Activated T-cell treated with anti-CD3 and anti-CD28 coated beads, Interleukin-2, amount 50 U/mL, for 72 hours (primary cell): ENCODE results near the gene PLA2G12A. TPM values are rescaled to one million over a fixed set of nuclear protein-coding genes. Genes with fewer than 3 reads are reported as not detected.
A peak's percentile ranks its signal among the peaks of the same experiment; 100 is the strongest.
"Not testable (repeated sequence)": the region's sequence is repeated elsewhere in the genome, so short reads cannot be mapped to it uniquely, and the experiment has no call there.

Source experiments
- ATAC-seq, 2 donors: fragments of 150-1000 bp; cut with Tn5 transposase; replicated peaks in 1 of 2; 2 replicates each; pipeline ENCODE4 v1.10.0; 2021; ENCODE audit warnings: moderate library complexity in 2 of 2, mild to moderate bottlenecking in 1 of 2
- DNase-seq, 2 donors: peaks; one replicate each; pipeline ENCODE4 v3.0.0; 2021 to 2022; ENCODE audit warnings: mixed read lengths in 1 of 2
- H3K27ac Mint-ChIP-seq: one replicate; pipeline ENCODE4 v1.8.0; 2022; ENCODE audit warnings: mild to moderate bottlenecking, moderate library complexity, mixed read lengths
- H3K27me3 Mint-ChIP-seq: one replicate; pipeline ENCODE4 v1.8.0; 2022; ENCODE audit warnings: low read depth, mixed read lengths
- H3K36me3 Mint-ChIP-seq, 2 donors: one replicate each; pipeline ENCODE4 v1.8.0; 2022; ENCODE audit warnings: mixed read lengths in 2 of 2, mild to moderate bottlenecking in 1 of 2; ENCODE audit not compliant: insufficient read depth in 2 of 2
- H3K4me1 Mint-ChIP-seq: one replicate; pipeline ENCODE4 v1.8.0; 2022; ENCODE audit warnings: low read depth, mixed read lengths
- H3K4me3 Mint-ChIP-seq, 2 donors: one replicate each; pipeline ENCODE4 v1.8.0; 2022; ENCODE audit warnings: mild to moderate bottlenecking in 2 of 2, mixed read lengths in 2 of 2, moderate library complexity in 2 of 2
- H3K9me3 Mint-ChIP-seq, 2 donors: one replicate each; pipeline ENCODE4 v1.8.0; 2022; ENCODE audit warnings: mixed read lengths in 2 of 2
- total RNA-seq, 2 donors: library from RNA; stranded (reverse); gene quantifications; one replicate each; pipeline ENCODE4 v1.2.3, GENCODE V29; 2022

Gene PLA2G12A
- total RNA-seq, 2 donors from 2014 or later: 14.7 to 19.5 TPM

DNA sequence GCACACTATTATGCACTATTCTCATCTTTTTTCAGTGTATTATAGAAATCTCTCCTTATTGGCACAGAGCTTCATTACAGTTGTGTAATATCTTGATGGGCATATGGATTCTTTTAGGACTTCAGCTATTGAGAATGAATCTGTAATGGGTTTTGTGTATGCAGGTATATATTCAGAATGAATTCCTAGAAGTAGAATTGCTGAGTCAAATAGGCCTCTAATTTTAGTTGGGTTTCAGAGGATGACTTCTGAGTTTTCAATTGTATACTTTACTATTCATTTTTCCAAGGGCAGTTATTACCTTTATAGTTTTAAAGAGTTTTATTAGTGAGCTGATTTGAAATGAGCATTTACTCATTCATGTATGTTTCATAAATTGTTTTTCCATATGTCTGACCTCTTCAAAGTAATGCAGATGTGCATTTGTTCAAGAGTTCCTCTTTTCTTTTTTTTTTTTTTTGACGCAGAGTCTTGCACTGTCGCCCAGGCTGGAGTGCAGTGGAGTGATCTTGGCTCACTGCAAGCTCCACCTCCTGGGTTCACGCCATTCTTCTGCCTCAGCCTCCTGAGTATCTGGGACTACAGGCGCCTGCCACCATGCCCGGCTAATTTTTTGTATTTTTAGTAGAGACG is 46.1 kb downstream of the PLA2G12A start:
- H3K36me3 Mint-ChIP-seq: peaks cover 0 to 20% of the 10 kb centered on the region in 2 donors
- no peak overlapping the region for H3K4me3 Mint-ChIP-seq
- ATAC-seq (peak in 1 of 2 donors; percentile 30), DNase-seq (no peak)
- H3K27me3 Mint-ChIP-seq: no peaks in the 10 kb centered on the region
- no peaks in the 10 kb centered on the region for H3K9me3 Mint-ChIP-seq
- peak overlapping the region; percentile 22 for H3K27ac Mint-ChIP-seq
- peaks cover 26% of the 10 kb centered on the region for H3K4me1 Mint-ChIP-seq

DNA sequence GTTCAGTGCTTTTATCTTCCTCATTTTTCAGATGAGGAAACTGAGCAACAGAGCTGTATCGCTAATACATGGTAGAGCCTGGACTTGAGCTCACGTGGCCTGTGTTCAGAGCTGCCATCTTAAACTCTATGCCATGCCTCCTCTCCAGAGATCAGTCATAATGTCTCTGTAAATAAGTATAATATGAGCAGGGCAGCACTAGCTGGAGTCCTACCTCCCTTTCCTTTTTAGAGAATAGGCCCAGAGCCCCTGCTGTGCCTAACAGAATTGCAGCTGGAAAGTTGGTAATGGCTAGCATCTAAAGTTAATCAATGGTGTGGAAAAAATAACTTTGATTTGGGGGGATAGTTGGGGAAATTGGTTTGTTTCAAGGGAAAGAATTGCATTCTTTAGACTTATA is 47.0 kb downstream of the PLA2G12A start:
- DNase-seq (no peak), ATAC-seq (no peak)
- Mint-ChIP-seq H3K4me1 (peaks cover 26% of the 10 kb centered on the region), H3K36me3 (peaks cover 0 to 18% of the 10 kb centered on the region in 2 donors), H3K27me3 (no peaks in the 10 kb centered on the region), H3K27ac (peak overlapping the region; percentile 48), H3K4me3 (no peak overlapping the region), H3K9me3 (no peaks in the 10 kb centered on the region)

GRCh38 chr4:109678925-109679324 is 50.9 kb downstream of the PLA2G12A start:
- not testable (repeated sequence) for H3K36me3 Mint-ChIP-seq, H3K9me3 Mint-ChIP-seq, H3K27me3 Mint-ChIP-seq, H3K4me3 Mint-ChIP-seq, DNase-seq, H3K27ac Mint-ChIP-seq, ATAC-seq
- H3K4me1 Mint-ChIP-seq: peaks cover 23% of the 10 kb centered on the region

GRCh38 chr4:109678472-109678871 is 51.4 kb downstream of the PLA2G12A start:
- not testable (repeated sequence) for H3K4me3 Mint-ChIP-seq, H3K27ac Mint-ChIP-seq, DNase-seq, H3K9me3 Mint-ChIP-seq, ATAC-seq, H3K27me3 Mint-ChIP-seq, H3K36me3 Mint-ChIP-seq
- H3K4me1 Mint-ChIP-seq: peaks cover 18% of the 10 kb centered on the region

DNA sequence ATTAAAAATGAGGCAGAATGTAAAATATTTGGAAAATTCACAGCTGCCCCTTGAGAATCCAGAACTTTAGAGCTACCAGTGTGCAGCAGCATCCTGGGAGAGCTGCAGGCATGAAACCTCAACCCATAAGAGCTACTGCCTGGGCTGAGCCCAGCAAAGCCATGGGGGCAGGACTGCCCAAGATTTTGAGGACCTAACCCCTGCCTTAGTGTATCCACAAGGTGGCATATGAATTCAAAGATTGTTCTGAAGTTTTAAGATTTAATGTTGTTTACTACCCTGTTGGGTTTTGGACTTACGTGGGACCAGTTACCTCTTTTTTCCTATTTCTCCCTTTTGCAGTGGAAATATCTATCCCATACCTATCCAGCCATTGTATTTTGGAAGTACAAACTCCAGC is 53.0 kb downstream of the PLA2G12A start:
- no peak overlapping the region for H3K4me3 Mint-ChIP-seq
- ATAC-seq: no peak
- H3K27me3 Mint-ChIP-seq: no peaks in the 10 kb centered on the region
- DNase-seq: no peak
- H3K4me1 Mint-ChIP-seq: peaks cover 5% of the 10 kb centered on the region
- no peaks in the 10 kb centered on the region for H3K9me3 Mint-ChIP-seq
- peaks cover 0 to 13% of the 10 kb centered on the region in 2 donors for H3K36me3 Mint-ChIP-seq
- H3K27ac Mint-ChIP-seq: no peak overlapping the region

DNA sequence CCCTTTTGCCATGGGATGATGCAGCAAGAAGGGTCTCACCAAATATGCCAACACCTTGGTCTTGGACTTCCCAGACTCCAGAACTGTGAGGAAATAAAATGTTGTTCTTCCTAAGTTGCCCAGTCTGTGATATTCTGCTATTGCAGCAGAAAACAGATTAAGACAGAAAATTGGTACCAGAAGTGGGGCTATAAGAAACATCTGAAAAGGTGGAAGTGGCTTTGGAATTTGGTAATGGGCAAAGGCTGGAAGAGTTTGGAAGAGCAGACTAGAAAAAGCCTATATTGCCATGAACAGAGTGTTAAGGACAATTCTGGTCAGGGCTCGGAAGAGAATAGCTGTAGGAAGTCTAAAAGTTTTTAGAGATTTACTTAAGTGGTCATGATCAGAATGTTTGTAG is 54.0 kb downstream of the PLA2G12A start:
- no peak for DNase-seq
- no peaks in the 10 kb centered on the region for H3K27me3 Mint-ChIP-seq
- H3K4me3 Mint-ChIP-seq: no peak overlapping the region
- ATAC-seq: no peak
- peaks cover 5 to 6% of the 10 kb centered on the region in 2 donors for H3K9me3 Mint-ChIP-seq
- no peak overlapping the region for H3K27ac Mint-ChIP-seq
- peaks cover 15% of the 10 kb centered on the region for H3K4me1 Mint-ChIP-seq
- peaks cover 8 to 24% of the 10 kb centered on the region in 2 donors for H3K36me3 Mint-ChIP-seq

DNA sequence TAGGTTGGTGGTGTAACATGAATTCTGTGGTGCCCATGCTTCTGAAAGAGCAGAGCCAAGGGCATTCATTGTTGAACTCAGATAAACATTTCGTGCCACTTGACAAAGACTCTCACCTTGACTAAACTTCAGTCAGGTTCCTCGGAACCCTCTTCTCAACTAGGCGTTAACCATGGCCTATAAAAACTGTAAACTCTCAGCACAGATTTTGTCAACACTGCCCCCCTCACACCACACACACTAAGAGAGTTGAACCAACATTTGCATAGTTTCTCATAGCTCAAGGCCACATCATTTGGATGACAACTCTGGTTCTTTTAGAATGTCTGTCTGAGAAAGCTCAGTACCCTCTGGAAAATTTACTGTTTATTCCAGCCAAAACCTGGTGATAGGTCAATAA is 54.7 kb downstream of the PLA2G12A start:
- no peak overlapping the region for H3K27ac Mint-ChIP-seq
- peaks cover 5 to 6% of the 10 kb centered on the region in 2 donors for H3K9me3 Mint-ChIP-seq
- DNase-seq (no peak), ATAC-seq (peak in 1 of 2 donors; percentile 80)
- peaks cover 8 to 26% of the 10 kb centered on the region in 2 donors for H3K36me3 Mint-ChIP-seq
- no peaks in the 10 kb centered on the region for H3K27me3 Mint-ChIP-seq
- peaks cover 16% of the 10 kb centered on the region for H3K4me1 Mint-ChIP-seq
- no peak overlapping the region for H3K4me3 Mint-ChIP-seq

- no peak overlapping the region for H3K27ac Mint-ChIP-seq
- H3K9me3 Mint-ChIP-seq: peaks cover 5 to 6% of the 10 kb centered on the region in 2 donors
- no peak for DNase-seq
- H3K36me3 Mint-ChIP-seq: peaks cover 9 to 27% of the 10 kb centered on the region in 2 donors
- H3K27me3 Mint-ChIP-seq: no peaks in the 10 kb centered on the region
- peaks cover 34% of the 10 kb centered on the region for H3K4me1 Mint-ChIP-seq
- H3K4me3 Mint-ChIP-seq: no peak overlapping the region
- no peak for ATAC-seq
Observed at GRCh38 chr4:109673303-109673702, 56.6 kb downstream of the PLA2G12A start.

DNA sequence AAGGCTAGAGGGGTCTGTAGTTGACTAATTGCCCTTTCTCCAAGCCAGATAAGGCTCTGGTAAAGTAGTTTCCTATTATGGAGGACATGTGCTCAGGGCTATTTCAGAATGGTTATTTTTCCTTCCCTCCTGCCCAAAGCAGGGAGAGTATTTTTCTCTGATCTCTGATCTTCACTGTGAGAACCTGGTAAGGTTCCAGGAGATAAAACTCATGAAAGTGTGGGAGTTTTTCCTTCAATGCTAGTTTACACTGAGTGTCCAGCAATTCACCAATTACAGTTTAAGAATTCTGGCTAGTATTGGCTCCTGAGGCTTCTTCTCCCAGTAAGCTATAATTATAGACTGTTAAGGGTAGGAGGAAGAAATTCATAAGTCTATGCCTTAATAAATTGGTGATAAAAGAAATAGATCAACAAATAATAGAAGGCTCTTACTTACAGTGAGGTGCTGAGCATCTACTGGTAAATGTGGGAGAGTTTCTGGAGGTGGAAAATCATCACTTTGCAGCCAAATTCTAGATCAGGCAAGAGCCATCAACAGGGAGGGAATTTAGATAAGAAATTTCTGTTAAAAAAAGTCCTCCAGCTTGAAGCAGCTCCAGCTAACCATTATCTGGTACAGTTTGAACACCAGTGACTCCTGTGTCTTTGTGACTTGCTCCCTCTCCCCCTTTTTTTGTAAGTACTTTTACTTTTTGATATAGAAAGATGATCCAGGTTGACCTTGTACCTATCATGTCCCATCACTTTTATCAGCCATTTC is 57.5 kb downstream of the PLA2G12A start:
- ATAC-seq (no peak), DNase-seq (no peak)
- Mint-ChIP-seq H3K27me3 (no peaks in the 10 kb centered on the region), H3K4me3 (no peak overlapping the region), H3K27ac (no peak overlapping the region), H3K4me1 (peaks cover 41% of the 10 kb centered on the region), H3K36me3 (peaks cover 9 to 27% of the 10 kb centered on the region in 2 donors), H3K9me3 (peaks cover 5 to 6% of the 10 kb centered on the region in 2 donors)

DNA sequence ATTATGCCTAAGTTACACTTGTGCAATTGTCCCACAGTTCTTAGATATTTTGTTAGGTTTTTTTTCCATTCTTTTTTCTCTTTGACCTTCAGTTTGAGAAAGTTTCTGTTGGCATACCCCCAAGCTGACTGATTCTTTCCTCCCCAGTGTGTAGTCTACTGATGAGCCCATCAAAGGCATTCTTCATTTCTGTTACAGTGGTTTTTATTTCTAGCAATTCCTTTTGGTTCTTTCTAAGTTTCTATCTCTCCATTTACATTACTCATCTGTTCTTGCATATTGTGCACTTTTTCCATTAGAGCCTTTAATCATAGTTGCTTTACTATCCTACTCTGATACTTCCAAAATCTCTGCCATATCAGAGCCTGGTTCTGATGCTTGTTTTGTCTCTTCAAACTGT is 58.5 kb downstream of the PLA2G12A start:
- DNase-seq (no peak), ATAC-seq (peak in 1 of 2 donors; percentile 25)
- Mint-ChIP-seq H3K36me3 (peaks cover 9 to 25% of the 10 kb centered on the region in 2 donors), H3K4me1 (peaks cover 51% of the 10 kb centered on the region), H3K27ac (peak overlapping the region; percentile 5), H3K4me3 (no peak overlapping the region), H3K9me3 (peaks cover 5 to 6% of the 10 kb centered on the region in 2 donors), H3K27me3 (no peaks in the 10 kb centered on the region)

GRCh38 chr4:109665783-109666485 is 63.9 kb downstream of the PLA2G12A start:
- Mint-ChIP-seq H3K4me3 (no peak overlapping the region), H3K27ac (no peak overlapping the region), H3K9me3 (no peaks in the 10 kb centered on the region), H3K4me1 (peaks cover 44% of the 10 kb centered on the region), H3K27me3 (no peaks in the 10 kb centered on the region), H3K36me3 (peaks cover 2 to 14% of the 10 kb centered on the region in 2 donors)
- ATAC-seq (no peak), DNase-seq (no peak)

DNA sequence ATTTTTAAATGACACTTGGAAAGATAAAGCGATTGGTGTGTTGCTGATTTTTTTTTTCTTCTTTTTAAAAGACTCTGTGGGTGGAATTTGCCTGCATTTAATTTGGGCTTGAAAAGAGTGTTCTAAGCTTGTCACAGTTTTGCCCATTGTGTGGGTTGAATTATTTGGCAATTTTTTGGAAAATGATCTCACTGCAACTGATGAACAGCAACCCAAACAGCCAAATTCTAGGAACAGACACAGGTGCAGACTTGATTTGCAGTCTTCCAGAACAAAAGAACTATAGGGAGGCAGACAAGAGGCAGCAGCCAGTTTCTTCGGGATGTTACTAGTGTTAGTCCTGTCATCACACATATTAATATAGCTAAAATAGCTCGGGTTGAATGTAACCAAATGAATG is 67.1 kb downstream of the PLA2G12A start:
- ATAC-seq (no peak), DNase-seq (no peak)
- Mint-ChIP-seq H3K4me3 (no peak overlapping the region), H3K27ac (peak overlapping the region; percentile 40), H3K9me3 (no peaks in the 10 kb centered on the region), H3K4me1 (peaks cover 26% of the 10 kb centered on the region), H3K36me3 (peaks cover 0 to 2% of the 10 kb centered on the region in 2 donors), H3K27me3 (no peaks in the 10 kb centered on the region)

- ATAC-seq (no peak), DNase-seq (no peak)
- Mint-ChIP-seq H3K36me3 (peaks cover 0 to 2% of the 10 kb centered on the region in 2 donors), H3K4me1 (peaks cover 24% of the 10 kb centered on the region), H3K9me3 (no peaks in the 10 kb centered on the region), H3K27ac (no peak overlapping the region), H3K27me3 (no peaks in the 10 kb centered on the region), H3K4me3 (no peak overlapping the region)
Observed at GRCh38 chr4:109662116-109662515, 67.8 kb downstream of the PLA2G12A start.
